Measurements from ENCODE around the gene TMA16. TPM values are rescaled to one million over a fixed set of nuclear protein-coding genes. Genes with fewer than 3 reads are reported as not detected.

TMA16 gene
- polyA plus RNA-seq, 1 donor from 2014 or later, result 6.6 TPM

- Histone ChIP-seq H3K79me2 (replicated peaks; ENCODE audit: insufficient read depth, low read length) (no peaks in the 10 kb centered on the region), H4K20me1 (ENCODE audit: insufficient read depth) (no peaks in the 10 kb centered on the region), H3K27ac (ENCODE audit: low read length) (no peak overlapping the region), H3K4me2 (ENCODE audit: low read length) (no peak overlapping the region), H3K4me3 (ENCODE audit: low read length) (no peak overlapping the region), H3F3A (ENCODE audit: insufficient read depth, low read length, poor library complexity, severe bottlenecking) (peaks cover 4% of the 10 kb centered on the region), H3K36me3 (ENCODE audit: insufficient read depth, low read length) (no peaks in the 10 kb centered on the region), H3K9me2 (ENCODE audit: insufficient read depth, low read length) (no peaks in the 10 kb centered on the region), H2AFZ (ENCODE audit: low read depth, low read length) (no peak overlapping the region), H3K9me3 (ENCODE audit: low read length) (no peaks in the 10 kb centered on the region), H3K9ac (ENCODE audit: low read length) (no peak overlapping the region), H3K27me3 (ENCODE audit: insufficient read depth, low read depth, low read length) (no peaks in the 10 kb centered on the region)
- TF ChIP-seq POLR2AphosphoS5 (IDR thresholded peaks at IDR 0.05) (no peak), EP300 (conservative IDR thresholded peaks at IDR 0.05; ENCODE audit: poor library complexity, severe bottlenecking) (no peak), EZH2 (IDR thresholded peaks at IDR 0.05; ENCODE audit: borderline replicate concordance, insufficient read depth, low read length, poor library complexity, severe bottlenecking) (no peak), CTCF (IDR thresholded peaks at IDR 0.05; ENCODE audit: poor library complexity, severe bottlenecking) (no peak), TAF1 (IDR thresholded peaks at IDR 0.05; ENCODE audit: low read depth) (no peak), MXI1 (conservative IDR thresholded peaks at IDR 0.05; ENCODE audit: poor library complexity, severe bottlenecking) (no peak), REST (IDR thresholded peaks at IDR 0.05; ENCODE audit: borderline replicate concordance) (no peak), RAD21 (conservative IDR thresholded peaks at IDR 0.05) (no peak), SMC3 (conservative IDR thresholded peaks at IDR 0.05; ENCODE audit: poor library complexity) (no peak)
Measured at GRCh38 chr4:163558539-163559044, 64.1 kb downstream of the TMA16 start.

- Histone ChIP-seq H3F3A (ENCODE audit: insufficient read depth, low read length, poor library complexity, severe bottlenecking) (peaks cover 4% of the 10 kb centered on the region), H3K4me3 (ENCODE audit: low read length) (no peak overlapping the region), H2AFZ (ENCODE audit: low read depth, low read length) (no peak overlapping the region), H3K79me2 (replicated peaks; ENCODE audit: insufficient read depth, low read length) (no peaks in the 10 kb centered on the region), H3K36me3 (ENCODE audit: insufficient read depth, low read length) (no peaks in the 10 kb centered on the region), H3K27ac (ENCODE audit: low read length) (no peak overlapping the region), H4K20me1 (ENCODE audit: insufficient read depth) (no peaks in the 10 kb centered on the region), H3K9me2 (ENCODE audit: insufficient read depth, low read length) (no peaks in the 10 kb centered on the region), H3K27me3 (ENCODE audit: insufficient read depth, low read depth, low read length) (no peaks in the 10 kb centered on the region), H3K9me3 (ENCODE audit: low read length) (no peaks in the 10 kb centered on the region), H3K4me2 (ENCODE audit: low read length) (no peak overlapping the region), H3K9ac (ENCODE audit: low read length) (no peak overlapping the region)
- TF ChIP-seq POLR2AphosphoS5 (IDR thresholded peaks at IDR 0.05) (no peak), TAF1 (IDR thresholded peaks at IDR 0.05; ENCODE audit: low read depth) (no peak), SMC3 (conservative IDR thresholded peaks at IDR 0.05; ENCODE audit: poor library complexity) (no peak), EP300 (conservative IDR thresholded peaks at IDR 0.05; ENCODE audit: poor library complexity, severe bottlenecking) (no peak), REST (IDR thresholded peaks at IDR 0.05; ENCODE audit: borderline replicate concordance) (no peak)
Measured at GRCh38 chr4:163562496-163562895, 68.0 kb downstream of the TMA16 start.
